DOHH2 (cell line): ENCODE data around the gene DPH5.

Experiments
- H3F3A ChIP-seq: fragments of 200-600 bp; sonication (generic), shearing (Covaris generic); 2 replicates; pipeline ENCODE4 v1.6.0; 2016; ENCODE audit warnings: antibody characterized with exemption, mild to moderate bottlenecking; ENCODE audit not compliant: control insufficient read depth, insufficient read depth
- H3K27ac ChIP-seq: fragments of 200-600 bp; sonication (generic); 2 replicates; pipeline ENCODE4 v1.5.1; 2014; ENCODE audit warnings: low read depth, mild to moderate bottlenecking, low read length, moderate library complexity
- H3K27me3 ChIP-seq: fragments of 200-600 bp; sonication (generic); 2 replicates; pipeline ENCODE4 v1.6.1; 2014; ENCODE audit warnings: mild to moderate bottlenecking, low read length, mixed read lengths; ENCODE audit not compliant: control insufficient read depth
- H3K36me3 ChIP-seq: fragments of 200-600 bp; sonication (generic); 2 replicates; pipeline ENCODE4 v1.6.1; 2014; ENCODE audit warnings: mild to moderate bottlenecking, low read length, moderate library complexity, mixed read lengths; ENCODE audit not compliant: control insufficient read depth
- H3K4me1 ChIP-seq: fragments of 200-600 bp; sonication (generic); 2 replicates; pipeline ENCODE4 v1.6.1; 2014; ENCODE audit warnings: mild to moderate bottlenecking, low read length, mixed read lengths; ENCODE audit not compliant: control insufficient read depth
- H3K4me2 ChIP-seq: fragments of 200-600 bp; sonication (generic); 2 replicates; pipeline ENCODE4 v1.6.0; 2014; ENCODE audit warnings: mild to moderate bottlenecking, low read length, moderate library complexity
- H3K4me3 ChIP-seq: fragments of 200-600 bp; sonication (generic); 2 replicates; pipeline ENCODE4 v1.5.1; 2014; ENCODE audit warnings: mild to moderate bottlenecking, low read length, mixed read lengths
- H3K79me2 ChIP-seq: fragments of 200-600 bp; sonication (generic); 2 replicates; pipeline ENCODE4 v1.6.1; 2014; ENCODE audit warnings: mild to moderate bottlenecking, low read length, mixed read lengths; ENCODE audit not compliant: control insufficient read depth
- H3K9me2 ChIP-seq: fragments of 200-600 bp; sonication (generic); replicated peaks from 2 replicates; pipeline ENCODE4 v1.6.1; 2014; ENCODE audit warnings: mild to moderate bottlenecking, low read length, mixed read lengths; ENCODE audit not compliant: control insufficient read depth
- H3K9me3 ChIP-seq: fragments of 200-600 bp; sonication (generic); 2 replicates; pipeline ENCODE4 v1.6.1; 2014; ENCODE audit warnings: antibody characterized with exemption, low read length, mixed read lengths; ENCODE audit not compliant: control insufficient read depth, insufficient read depth
- H4K20me1 ChIP-seq: fragments of 200-600 bp; sonication (generic); 2 replicates; pipeline ENCODE4 v1.6.0; 2014; ENCODE audit warnings: low read depth, mild to moderate bottlenecking, antibody characterized with exemption, low read length, moderate library complexity; ENCODE audit not compliant: control insufficient read depth, insufficient read depth
- CTCF ChIP-seq: fragments of 200-600 bp; sonication (generic); IDR thresholded peaks from one replicate; pipeline ENCODE4 v1.5.1; 2014; ENCODE audit warnings: antibody characterized with exemption, mild to moderate bottlenecking, low read depth, low read length; ENCODE audit not compliant: poor library complexity, severe bottlenecking
- EZH2phosphoT487 ChIP-seq: fragments of 200-600 bp; sonication (generic); IDR thresholded peaks from 2 replicates; pipeline ENCODE4 v1.6.1; 2017; ENCODE audit warnings: borderline replicate concordance, mild to moderate bottlenecking, antibody characterized with exemption, low read length, moderate library complexity, mixed read lengths

Gene DPH5

GRCh38 chr1:101051688-101052638, 26.4 kb upstream of the DPH5 start:
- H3K27ac ChIP-seq, result no peak overlapping the region
- no peaks in the 10 kb centered on the region for H3K27me3 ChIP-seq
- H4K20me1 ChIP-seq, result no peaks in the 10 kb centered on the region
- no peaks in the 10 kb centered on the region for H3K36me3 ChIP-seq
- no peak overlapping the region for H3K4me3 ChIP-seq
- H3K9me2 ChIP-seq, result no peaks in the 10 kb centered on the region
- H3K79me2 ChIP-seq, result no peaks in the 10 kb centered on the region
- no peaks in the 10 kb centered on the region for H3K9me3 ChIP-seq
- no peak for TF ChIP-seq EZH2phosphoT487
- no peak for TF ChIP-seq CTCF
- H3K4me1 ChIP-seq, result peaks cover 16% of the 10 kb centered on the region
- no peaks in the 10 kb centered on the region for H3F3A ChIP-seq
- no peak overlapping the region for H3K4me2 ChIP-seq

- H3K27ac ChIP-seq, result no peak overlapping the region
These were observed 25.3 kb upstream of the DPH5 start for GRCh38 chr1:101050869-101051268.

GRCh38 chr1:101044749-101045148, 19.2 kb upstream of the DPH5 start:
- peaks cover 26% of the 10 kb centered on the region for H3K36me3 ChIP-seq
- no peaks in the 10 kb centered on the region for H3K27me3 ChIP-seq
- H4K20me1 ChIP-seq, result no peaks in the 10 kb centered on the region
- peaks cover 22% of the 10 kb centered on the region for H3K9me3 ChIP-seq
- H3K4me1 ChIP-seq, result 0 out of 2 replicates have a peak, but pooled peaks cover 4% of the 10 kb centered on the region
- no peak overlapping the region for H3K27ac ChIP-seq
- no peaks in the 10 kb centered on the region for H3K9me2 ChIP-seq
- no peak overlapping the region for H3K4me2 ChIP-seq
- no peaks in the 10 kb centered on the region for H3K79me2 ChIP-seq
- no peak overlapping the region for H3K4me3 ChIP-seq
- TF ChIP-seq CTCF (no peak), EZH2phosphoT487 (no peak)
- H3F3A ChIP-seq, result no peaks in the 10 kb centered on the region

More at GRCh38 chr1:101050869-101051268, 25.3 kb upstream of the DPH5 start:
- no peaks in the 10 kb centered on the region for H3K36me3 ChIP-seq
- no peaks in the 10 kb centered on the region for H3K9me2 ChIP-seq
- no peaks in the 10 kb centered on the region for H3F3A ChIP-seq
- peaks cover 16% of the 10 kb centered on the region for H3K4me1 ChIP-seq
- no peak overlapping the region for H3K4me3 ChIP-seq
- H3K79me2 ChIP-seq, result no peaks in the 10 kb centered on the region
- no peaks in the 10 kb centered on the region for H3K9me3 ChIP-seq
- H4K20me1 ChIP-seq, result no peaks in the 10 kb centered on the region
- no peaks in the 10 kb centered on the region for H3K27me3 ChIP-seq
- TF ChIP-seq CTCF (no peak), EZH2phosphoT487 (no peak)
- no peak overlapping the region for H3K4me2 ChIP-seq
